HepG2 (cell line): Measurements from ENCODE around the gene ELP4. TPM values are rescaled to one million over a fixed set of nuclear protein-coding genes. Genes with fewer than 3 reads are reported as not detected.

Experiments used
- ATAC-seq: fragments of 200-7000 bp; cut with Tn5 transposase; 3 replicates; pipeline ENCODE4 v1.9.1; 2020; ENCODE audit warnings: mild to moderate bottlenecking, moderate library complexity
- BruUV-seq: library from RNA; stranded (reverse); fragments of 400-500 nt; replicated peaks from 2 replicates; lab custom pipeline; 2021; lab: Mats Ljungman, UMichigan
- CTCF ChIA-PET: fragments of 300-600 bp; formaldehyde crosslinking; extraction: SDS; loops from one replicate; lab custom pipeline; 2021; ENCODE audit warnings: low total read pairs, inconsistent platforms, low intra/inter-chr PET ratio; lab: Yijun Ruan, JAX
- POLR2A ChIA-PET: fragments of 350-600 bp; sonication (Branson Sonifier 250); formaldehyde crosslinking; loops from one replicate; lab custom pipeline; 2020; ENCODE audit warnings: antibody characterized with exemption, inconsistent platforms; lab: Yijun Ruan, JAX
- DNase-seq: peaks from one replicate; pipeline ENCODE4 v3.0.0-alpha.2; 2015; ENCODE audit warnings: low spot score
- FAIRE-seq: peaks from 3 replicates; lab custom pipeline; 2011; peaks lifted over from hg19 to GRCh38; lab: Jason Lieb, UNC
- H2AFZ ChIP-seq: one replicate; pipeline ENCODE4 v1.6.1; 2011; ENCODE audit warnings: low read length, inconsistent platforms
- H3K27ac ChIP-seq: fragments of 300-600 bp; 3 replicates; pipeline ENCODE4 v1.8.0; 2011; ENCODE audit warnings: mixed run types, mild to moderate bottlenecking, mixed read lengths, low read length, inconsistent platforms; ENCODE audit not compliant: insufficient read depth; ENCODE audit errors: extremely low read length
- H3K27me3 ChIP-seq, 2 experiments: fragments of 200-600 bp in 1 of 2; 2 replicates in 1 of 2; 3 replicates in 1 of 2; pipeline versions ENCODE4 v1.6.0 to v1.8.0; 2011; ENCODE audit warnings: low read length in 2 of 2, mild to moderate bottlenecking in 2 of 2, moderate library complexity in 2 of 2, inconsistent platforms in 1 of 2; ENCODE audit not compliant: insufficient read depth in 2 of 2, control insufficient read depth in 1 of 2
- H3K36me3 ChIP-seq, 2 experiments: fragments of 200-600 bp in 1 of 2; replicated peaks in 1 of 2; 2 replicates in 1 of 2; 3 replicates in 1 of 2; pipeline versions ENCODE4 v1.5.1 to v1.8.0; 2011; ENCODE audit warnings: low read length in 2 of 2, inconsistent platforms in 1 of 2; ENCODE audit not compliant: insufficient read depth in 2 of 2, control insufficient read depth in 1 of 2
- H3K4me1 ChIP-seq: 2 replicates; pipeline ENCODE4 v1.5.1; 2012; ENCODE audit warnings: low read length, inconsistent platforms; ENCODE audit not compliant: insufficient read depth
- H3K4me2 ChIP-seq: 2 replicates; pipeline ENCODE4 v1.6.0; 2011; ENCODE audit warnings: low read depth, low read length, inconsistent platforms
- H3K4me3 ChIP-seq, 3 experiments: fragments of 200-600 bp in 1 of 3; sonication (generic), shearing (Covaris generic) in 1 of 3; replicated peaks in 1 of 3; 2 replicates each; pipeline ENCODE4 v1.5.1; 2011 to 2016; ENCODE audit warnings: low read length in 3 of 3, inconsistent platforms in 2 of 3, low read depth in 2 of 3, mild to moderate bottlenecking in 2 of 3, control low read depth in 1 of 3, mixed read lengths in 1 of 3; ENCODE audit not compliant: insufficient read depth in 1 of 3
- H3K79me2 ChIP-seq: one replicate; pipeline ENCODE4 v1.6.1; 2011; ENCODE audit warnings: low read length, inconsistent platforms; ENCODE audit not compliant: insufficient read depth
- H3K9ac ChIP-seq: 2 replicates; pipeline ENCODE4 v1.6.0; 2011; ENCODE audit warnings: mild to moderate bottlenecking, low read depth, low read length, inconsistent platforms; ENCODE audit not compliant: insufficient read depth
- H3K9me3 ChIP-seq: 2 replicates; pipeline ENCODE4 v1.5.1; 2012; ENCODE audit warnings: mild to moderate bottlenecking, low read length
- H4K20me1 ChIP-seq: 2 replicates; pipeline ENCODE4 v1.6.0; 2011; ENCODE audit warnings: inconsistent platforms, mild to moderate bottlenecking, low read length, moderate library complexity; ENCODE audit not compliant: insufficient read depth
- CHD4 ChIP-seq: fragments of 200-600 bp; sonication (generic); IDR thresholded peaks from 2 replicates; pipeline ENCODE4 v1.7.0; 2017; ENCODE audit warnings: mild to moderate bottlenecking, low read length, borderline replicate concordance
- CREBL2 ChIP-seq: sonication (generic); formaldehyde crosslinking; IDR thresholded peaks from 2 replicates; pipeline ENCODE4 v1.8.1; 2023; ENCODE audit warnings: missing genetic modification reagents, mild to moderate bottlenecking, borderline replicate concordance
- EHMT2 ChIP-seq: fragments of 200-600 bp; sonication (generic); IDR thresholded peaks from 2 replicates; pipeline ENCODE4 v1.7.0; 2017; ENCODE audit warnings: antibody characterized with exemption, low read depth, low read length, borderline replicate concordance
- HIC2 ChIP-seq: sonication (generic); formaldehyde crosslinking; IDR thresholded peaks from 2 replicates; pipeline ENCODE4 v1.9.0; 2022; ENCODE audit warnings: low read depth, missing genetic modification reagents
- ZBTB2 ChIP-seq: sonication (generic); formaldehyde crosslinking; IDR thresholded peaks from 2 replicates; pipeline ENCODE4 v1.8.0; 2022; ENCODE audit warnings: low read depth, missing genetic modification reagents
- ZFP37 ChIP-seq: sonication (generic); formaldehyde crosslinking; IDR thresholded peaks from 2 replicates; pipeline ENCODE4 v1.4.0; 2020; ENCODE audit warnings: missing genetic modification reagents, borderline replicate concordance
- ZFP91 ChIP-seq: sonication (generic); formaldehyde crosslinking; IDR thresholded peaks from 2 replicates; pipeline ENCODE4 v1.9.0; 2022; ENCODE audit warnings: missing genetic modification reagents, mild to moderate bottlenecking, borderline replicate concordance
- ZNF142 ChIP-seq: sonication (generic); formaldehyde crosslinking; IDR thresholded peaks from 2 replicates; pipeline ENCODE4 v1.4.0; 2020; ENCODE audit warnings: missing genetic modification reagents
- ZNF562 ChIP-seq: sonication (generic); formaldehyde crosslinking; IDR thresholded peaks from 2 replicates; pipeline ENCODE4 v1.8.0; 2022; ENCODE audit warnings: missing genetic modification reagents, borderline replicate concordance
- WGBS: methylation state at CpG from one replicate; pipeline ENCODE4 v1.1.6; 2017; ENCODE audit warnings: low lambda C conversion rate; 5-methylcytosine and 5-hydroxymethylcytosine counted together
- in situ Hi-C: cut with HindIII; loops from 2 replicates; pipeline ENCODE4 v1.10.0; 2017; ENCODE audit warnings: low pct_unique_long_range_greater_than_20kb; ENCODE audit not compliant: extremely low pct_ligation_motif_present
- intact Hi-C: fragments of 100-400 bp; cut with micrococcal nuclease; formaldehyde crosslinking; loops from one replicate; pipeline ENCODE4 v1.10.0; 2022; ENCODE audit not compliant: unreplicated experiment
- polyA plus RNA-seq, 8 experiments: library from polyadenylated mRNA; depleted of rRNA in 3 of 8; stranded (reverse) in 7 of 8; unstranded in 1 of 8; fragments of >200 nt; fragmentation: Illumina TruSeq in 4 of 8; extraction: Trizol in 4 of 8; gene quantifications; 2 replicates each; pipeline versions ENCODE4 v1.2.1 to v1.2.3, GENCODE V29; 2011 to 2016; ENCODE audit warnings: low read depth in 4 of 8, missing spikeins in 1 of 8, mixed read lengths in 1 of 8; ENCODE audit not compliant: insufficient read depth in 1 of 8
- total RNA-seq, 5 experiments: library from RNA; depleted of rRNA; stranded (reverse); fragments of >200 nt; fragmentation: Illumina TruSeq; extraction: Trizol; gene quantifications; 2 replicates each; pipeline ENCODE4 v1.2.3, GENCODE V29; 2016; ENCODE audit warnings: low read depth in 1 of 5

The ELP4 gene
- total and polyA plus RNA-seq, 2 of the 13 experiments (the other 11 are each of a cell fraction or from before 2014, with no cell fraction given) = 12.8 to 19.1 TPM

- TF ChIP-seq ZNF142 = no peak
Observed at GRCh38 chr11:31509429-31510345, at the start of gene ELP4, which contains the start of gene IMMP1L (continued).

- no peak overlapping the region for H3K4me3 ChIP-seq
- H3K9me3 ChIP-seq = peaks cover 17% of the 10 kb centered on the region
- intact Hi-C loops = no loop called here
- H3K79me2 ChIP-seq = peaks cover 9% of the 10 kb centered on the region
- H3K36me3 ChIP-seq = no peaks in the 10 kb centered on the region; a peak in 2 of 5 replicates
- H2AFZ ChIP-seq = no peak overlapping the region
- DNase-seq (no peak), ATAC-seq (no peak), FAIRE-seq (no peak)
- no peak overlapping the region for H3K27ac ChIP-seq
- in situ Hi-C loops = no loop called here
- H3K4me1 ChIP-seq = no peaks in the 10 kb centered on the region
- H3K4me2 ChIP-seq = no peak overlapping the region
- H4K20me1 ChIP-seq = no peaks in the 10 kb centered on the region
- ChIA-PET POLR2A (no interaction called here), CTCF (no interaction called here)
- WGBS = 100% methylated on average over 3 of the region's 3 CpGs
- H3K27me3 ChIP-seq = no peaks in the 10 kb centered on the region
- BruUV-seq = no TSS peak
- H3K9ac ChIP-seq = no peak overlapping the region
- TF ChIP-seq ZBTB2 (CRISPR knock-in tag) (no peak), ZNF562 (CRISPR knock-in tag) (no peak), CHD4 (no peak), ZFP37 (CRISPR knock-in tag) (no peak), ZFP91 (CRISPR knock-in tag) (no peak), CREBL2 (CRISPR knock-in tag) (no peak), EHMT2 (no peak), HIC2 (CRISPR knock-in tag) (no peak)
Observed at GRCh38 chr11:31464436-31464835, 45.1 kb upstream of the ELP4 start.
